DMS 273 treated with DMSO at 0.1 percent for 48 hours (cell line): Measurements from ENCODE around the gene SEBOX.

Experiments
- DNase-seq: peaks from one replicate; lab custom pipeline; 2025; lab: John Stamatoyannopoulos, UW

The SEBOX gene

GRCh38 chr17:28364665-28365363 lies at the start of gene SEBOX:
Gene SEBOX (minus strand): TSS chr17:28365199. CDS start chr17:28365151, 48 bp downstream.
- no peak for DNase-seq

GRCh38 chr17:28413804-28414203 lies 48.8 kb upstream of the SEBOX start:
- DNase-seq: no peak

GRCh38 chr17:28412099-28412498 lies 47.1 kb upstream of the SEBOX start:
- DNase-seq: no peak

GRCh38 chr17:28407974-28408306 lies 42.9 kb upstream of the SEBOX start:
- no peak for DNase-seq

GRCh38 chr17:28407130-28407973 lies 42.4 kb upstream of the SEBOX start:
- DNase-seq: peak; percentile 80

- no peak for DNase-seq
Observed at GRCh38 chr17:28406473-28406814, 41.4 kb upstream of the SEBOX start.

- peak; percentile 41 for DNase-seq
Observed at GRCh38 chr17:28405632-28406472, 40.9 kb upstream of the SEBOX start, which contains the start of gene SLC46A1. Gene SLC46A1 (minus strand): TSS chr17:28406212. CDS start chr17:28406114, 98 bp downstream.

- DNase-seq: no peak
Observed at GRCh38 chr17:28404812-28405570, 40.0 kb upstream of the SEBOX start.

- DNase-seq: no peak
Observed at GRCh38 chr17:28404461-28404811, 39.4 kb upstream of the SEBOX start.

GRCh38 chr17:28404007-28404406 lies 39.0 kb upstream of the SEBOX start:
- DNase-seq: no peak

- DNase-seq: no peak
Observed at GRCh38 chr17:28402844-28403243, 37.8 kb upstream of the SEBOX start.

- DNase-seq: no peak
Observed at GRCh38 chr17:28402224-28402630, 37.2 kb upstream of the SEBOX start.

GRCh38 chr17:28399808-28400207 lies 34.8 kb upstream of the SEBOX start:
- DNase-seq: no peak

- no peak for DNase-seq
Observed at GRCh38 chr17:28398280-28398981, 33.4 kb upstream of the SEBOX start.

GRCh38 chr17:28397687-28398279 lies 32.8 kb upstream of the SEBOX start:
- DNase-seq: no peak

- DNase-seq: no peak
Observed at GRCh38 chr17:28397275-28397674, 32.3 kb upstream of the SEBOX start.

GRCh38 chr17:28396635-28397239 lies 31.7 kb upstream of the SEBOX start:
- no peak for DNase-seq

GRCh38 chr17:28395968-28396367 lies 31.0 kb upstream of the SEBOX start:
- no peak for DNase-seq

- no peak for DNase-seq
Observed at GRCh38 chr17:28395426-28395825, 30.4 kb upstream of the SEBOX start.

GRCh38 chr17:28394337-28395116 lies 29.5 kb upstream of the SEBOX start:
- DNase-seq: no peak
